HCT116 (cell line): ENCODE data around the gene TRPV2. TPM values are rescaled to one million over a fixed set of nuclear protein-coding genes. Genes with fewer than 3 reads are reported as not detected.

ENCODE experiments used
- ATAC-seq: fragments of 200-7000 bp; cut with Tn5 transposase; 2 replicates; pipeline ENCODE4 v1.9.1; 2020; ENCODE audit warnings: mild to moderate bottlenecking, moderate library complexity
- BruUV-seq: library from RNA; stranded (reverse); fragments of 400-500 nt; replicated peaks from 2 replicates; lab custom pipeline; 2021; lab: Mats Ljungman, UMichigan
- CTCF ChIA-PET: fragments of 300-600 bp; sonication (Branson Sonifier 250); formaldehyde crosslinking; loops from one replicate; lab custom pipeline; 2021; ENCODE audit warnings: antibody characterized with exemption; lab: Charles Lee
- POLR2A ChIA-PET: fragments of 300-600, 350-600 bp; sonication (Branson Sonifier 250); formaldehyde crosslinking; loops from one replicate; lab custom pipeline; 2021; ENCODE audit warnings: antibody characterized with exemption; lab: Charles Lee
- RAD21 ChIA-PET, 2 experiments: fragments of 300-600 bp; sonication (Branson Sonifier 250); formaldehyde crosslinking; loops; one replicate each; lab custom pipeline; 2023; ENCODE audit warnings: low total read pairs in 2 of 2; ENCODE audit not compliant: uncharacterized antibody in 2 of 2, unreplicated experiment in 2 of 2, low non-redundant PET in 1 of 2; lab: Charles Lee
- DNase-seq: peaks from one replicate; pipeline ENCODE4 v3.0.0-alpha.2; 2010; ENCODE audit warnings: low read depth, low spot score
- H2AFZ ChIP-seq: fragments of 200-600 bp; shearing (Covaris generic), sonication (generic); 2 replicates; pipeline ENCODE4 v1.6.1; 2017; ENCODE audit warnings: low read depth, mixed run types, mixed read lengths, antibody characterized with exemption, low read length; ENCODE audit not compliant: poor library complexity, severe bottlenecking
- H3K27ac ChIP-seq: 2 replicates; pipeline ENCODE4 v1.5.1; 2012; ENCODE audit warnings: low read depth, low read length
- H3K27me3 ChIP-seq: fragments of 200-600 bp; sonication (generic); 2 replicates; pipeline ENCODE4 v1.6.1; 2016; ENCODE audit warnings: mixed run types, low read length, mixed read lengths; ENCODE audit not compliant: insufficient read depth
- H3K36me3 ChIP-seq, 2 experiments: fragments of 200-500 bp in 1 of 2; fragments of 200-600 bp in 1 of 2; sonication (Bioruptor generic) in 1 of 2; sonication (generic) in 1 of 2; 2 replicates each; pipeline versions ENCODE4 v1.5.1 to v1.6.1; 2014 to 2016; ENCODE audit warnings: low read length in 2 of 2, inconsistent platforms in 1 of 2, mixed read lengths in 1 of 2, mixed run types in 1 of 2; ENCODE audit not compliant: insufficient read depth in 2 of 2, control insufficient read depth in 1 of 2
- H3K4me1 ChIP-seq, 2 experiments: fragments of 200-600 bp in 1 of 2; sonication (generic) in 1 of 2; 2 replicates each; pipeline versions ENCODE4 v1.5.1 to v1.6.1; 2012 to 2017; ENCODE audit warnings: low read length in 2 of 2, inconsistent platforms in 1 of 2, mild to moderate bottlenecking in 1 of 2, mixed read lengths in 1 of 2, mixed run types in 1 of 2, moderate library complexity in 1 of 2; ENCODE audit not compliant: insufficient read depth in 2 of 2, control insufficient read depth in 1 of 2
- H3K4me2 ChIP-seq: fragments of 200-600 bp; sonication (generic); 2 replicates; pipeline ENCODE4 v1.6.1; 2017; ENCODE audit warnings: mixed run types, low read length, mixed read lengths
- H3K4me3 ChIP-seq, 2 experiments: fragments of 200-600 bp in 1 of 2; sonication (generic) in 1 of 2; replicated peaks in 1 of 2; 2 replicates each; pipeline ENCODE4 v1.5.1; 2011 to 2016; ENCODE audit warnings: low read length in 2 of 2, control low read depth in 1 of 2, low read depth in 1 of 2, mild to moderate bottlenecking in 1 of 2, mixed read lengths in 1 of 2, mixed run types in 1 of 2
- H3K79me2 ChIP-seq: fragments of 200-600 bp; sonication (generic); 2 replicates; pipeline ENCODE4 v1.6.1; 2017; ENCODE audit warnings: mild to moderate bottlenecking, mixed run types, low read length, moderate library complexity, mixed read lengths; ENCODE audit not compliant: insufficient read depth
- H3K9ac ChIP-seq: fragments of 200-600 bp; sonication (generic); 2 replicates; pipeline ENCODE4 v1.6.1; 2016; ENCODE audit warnings: low read length, mixed read lengths
- H3K9me2 ChIP-seq: fragments of 200-600 bp; sonication (generic), shearing (Covaris generic); 2 replicates; pipeline ENCODE4 v1.6.1; 2017; ENCODE audit warnings: mixed run types, mild to moderate bottlenecking, moderate library complexity; ENCODE audit not compliant: insufficient read depth
- H3K9me3 ChIP-seq, 2 experiments: fragments of 200-500 bp in 1 of 2; fragments of 200-600 bp in 1 of 2; sonication (Bioruptor generic) in 1 of 2; sonication (generic) in 1 of 2; 2 replicates each; pipeline ENCODE4 v1.6.1; 2014 to 2017; ENCODE audit warnings: low read length in 2 of 2, mixed read lengths in 2 of 2, inconsistent platforms in 1 of 2, low read depth in 1 of 2, mild to moderate bottlenecking in 1 of 2, mixed run types in 1 of 2, moderate library complexity in 1 of 2; ENCODE audit not compliant: control insufficient read depth in 1 of 2, insufficient read depth in 1 of 2
- H4K20me1 ChIP-seq: fragments of 200-600 bp; sonication (generic), shearing (Covaris generic); 2 replicates; pipeline ENCODE4 v1.6.1; 2017; ENCODE audit warnings: mixed run types, mild to moderate bottlenecking, moderate library complexity; ENCODE audit not compliant: insufficient read depth
- CBX3 ChIP-seq: IDR thresholded peaks from 2 replicates; pipeline ENCODE4 v1.6.1; 2012; ENCODE audit warnings: low read depth
- ELF1 ChIP-seq: IDR thresholded peaks from 2 replicates; pipeline ENCODE4 v1.6.1; 2012; ENCODE audit warnings: low read depth, borderline replicate concordance
- EZH2phosphoT487 ChIP-seq: fragments of 200-600 bp; IDR thresholded peaks from 2 replicates; pipeline ENCODE4 v1.6.1; 2018; ENCODE audit warnings: antibody characterized with exemption, borderline replicate concordance
- FOSL1 ChIP-seq: IDR thresholded peaks from 2 replicates; pipeline ENCODE4 v1.6.1; 2012; ENCODE audit warnings: low read depth
- JUND ChIP-seq: IDR thresholded peaks from 2 replicates; pipeline ENCODE4 v1.6.1; 2012
- POLR2A ChIP-seq: IDR thresholded peaks from 2 replicates; pipeline ENCODE4 v1.7.0; 2011; ENCODE audit warnings: borderline replicate concordance; ENCODE audit not compliant: insufficient read depth, insufficient read length; ENCODE audit errors: extremely low read depth
- POLR2AphosphoS5 ChIP-seq: IDR thresholded peaks from 2 replicates; pipeline ENCODE4 v1.6.1; 2011; ENCODE audit warnings: mild to moderate bottlenecking, low read depth, low read length, moderate library complexity
- SP1 ChIP-seq: IDR thresholded peaks from 2 replicates; pipeline ENCODE4 v1.6.1; 2012; ENCODE audit warnings: low read depth
- TCF7L2 ChIP-seq: IDR thresholded peaks from 2 replicates; pipeline ENCODE4 v1.7.0; 2011; ENCODE audit warnings: borderline replicate concordance, inconsistent platforms; ENCODE audit not compliant: insufficient read depth, insufficient read length; ENCODE audit errors: extremely low read depth
- YY1 ChIP-seq: IDR thresholded peaks from 2 replicates; pipeline ENCODE4 v1.6.1; 2011; ENCODE audit warnings: low read length, low read depth, moderate library complexity, mild to moderate bottlenecking; ENCODE audit not compliant: insufficient replicate concordance; ENCODE audit errors: extremely low read depth
- ZFX ChIP-seq: fragments of 450-650 bp; IDR thresholded peaks from 2 replicates; pipeline ENCODE4 v1.6.1; 2017
- intact Hi-C: fragments of 100-400 bp; cut with micrococcal nuclease; formaldehyde crosslinking; loops from 2 replicates; pipeline ENCODE4 v1.10.0; 2022
- total RNA-seq: library from RNA; stranded (reverse); gene quantifications from one replicate; pipeline ENCODE4 v1.2.1, GENCODE V29; 2021; ENCODE audit not compliant: unreplicated experiment
- TF ChIP-seq, protein P1 (sequence below): IDR thresholded peaks from 2 replicates; pipeline ENCODE4 v1.6.1; 2012; ENCODE audit warnings: low read depth
- TF ChIP-seq, protein P2 (sequence below), 3 experiments: fragments of 200-600 bp in 1 of 3; sonication (generic) in 1 of 3; IDR thresholded peaks in 2 of 3; conservative IDR thresholded peaks in 1 of 3; 2 replicates each; pipeline ENCODE4 v1.5.1; 2012 to 2017; ENCODE audit warnings: low read depth in 2 of 3, low read length in 2 of 3, antibody characterized with exemption in 1 of 3, borderline replicate concordance in 1 of 3, control low read depth in 1 of 3, mild to moderate bottlenecking in 1 of 3, mixed read lengths in 1 of 3, mixed run types in 1 of 3, moderate library complexity in 1 of 3; ENCODE audit not compliant: insufficient read depth in 1 of 3
- TF ChIP-seq, protein P3 (sequence below): IDR thresholded peaks from 2 replicates; pipeline ENCODE4 v1.6.1; 2012

TRPV2 gene
- total RNA-seq, 1 experiment from 2014 or later: 2.7 TPM

DNA sequence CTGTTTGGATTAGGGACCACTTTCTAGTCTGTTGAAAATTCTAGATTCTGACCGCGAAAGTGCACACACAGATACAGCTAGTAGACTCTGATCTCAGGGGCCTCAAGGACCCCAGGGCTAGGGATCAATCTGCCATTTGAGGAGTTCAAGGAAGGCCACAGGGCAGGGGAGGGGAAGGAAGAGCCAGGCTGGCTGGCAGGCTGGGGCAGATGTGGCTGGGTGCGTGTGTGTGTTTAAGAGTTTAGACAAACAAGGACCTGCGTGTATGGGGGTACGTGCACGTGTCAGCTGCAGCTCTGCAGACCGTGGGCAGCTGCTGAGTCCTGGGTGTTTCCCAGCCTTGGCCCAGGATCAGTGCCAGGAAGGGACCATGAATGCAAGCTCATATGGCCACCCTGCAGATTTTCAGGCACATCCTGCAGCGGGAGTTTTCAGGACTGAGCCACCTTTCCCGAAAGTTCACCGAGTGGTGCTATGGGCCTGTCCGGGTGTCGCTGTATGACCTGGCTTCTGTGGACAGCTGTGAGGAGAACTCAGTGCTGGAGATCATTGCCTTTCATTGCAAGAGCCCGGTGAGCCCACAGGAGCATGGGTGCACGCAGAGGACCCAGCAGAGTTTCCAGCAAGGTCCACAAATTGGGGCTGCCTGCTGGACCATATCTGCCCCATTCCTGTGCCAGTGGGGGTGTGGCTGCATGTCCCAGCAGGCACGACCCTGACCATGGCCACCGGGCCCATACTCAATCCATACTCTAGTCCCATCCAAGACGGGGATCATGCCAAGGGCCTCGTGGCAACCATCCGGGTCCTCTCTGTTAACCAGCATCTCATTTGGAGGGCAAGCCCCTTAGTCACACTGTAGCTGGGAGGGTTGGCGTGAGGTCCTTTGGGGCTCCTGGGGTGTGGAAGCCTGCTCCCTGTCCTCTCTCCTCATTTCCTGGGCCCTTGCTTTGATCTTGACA is 10.6 kb downstream of the TRPV2 start:
- Histone ChIP-seq H3K79me2 (no peaks in the 10 kb centered on the region), H3K27me3 (no peaks in the 10 kb centered on the region), H3K4me1 (peaks cover 3 to 12% of the 10 kb centered on the region in 2 experiments), H3K9me2 (no peaks in the 10 kb centered on the region), H3K4me2 (no peak overlapping the region), H4K20me1 (no peaks in the 10 kb centered on the region), H3K4me3 (no peak overlapping the region), H3K9ac (no peak overlapping the region), H3K27ac (no peak overlapping the region), H3K36me3 (no peaks in the 10 kb centered on the region), H2AFZ (no peak overlapping the region), H3K9me3 (no peaks in the 10 kb centered on the region)
- ChIA-PET POLR2A (interaction anchor here (6.8 kb wide), 1 partner anchor 14 kb away, joined by 93 read pairs; no protein-coding TSS in a partner anchor), CTCF (interaction anchor here (1.3 to 2.3 kb wide), 2 partner anchors 11 to 95 kb away, joined by 4 to 16 read pairs; no protein-coding TSS in a partner anchor), RAD21 (no interaction called here)
- intact Hi-C loops: loop anchor here (5.0 kb wide), 1 partner anchor 39 kb away; no protein-coding TSS in a partner anchor
- no peak for TF ChIP-seq EZH2phosphoT487
- TF ChIP-seq POLR2AphosphoS5: no peak
- no peak for TF ChIP-seq SP1
- TF ChIP-seq TCF7L2: no peak
- TF ChIP-seq YY1: no peak
- no peak for TF ChIP-seq ELF1
- no peak for TF ChIP-seq ZFX
- TF ChIP-seq JUND: no peak
- TF ChIP-seq FOSL1: no peak
- no peak for TF ChIP-seq POLR2A
- TF ChIP-seq, protein P1, sequence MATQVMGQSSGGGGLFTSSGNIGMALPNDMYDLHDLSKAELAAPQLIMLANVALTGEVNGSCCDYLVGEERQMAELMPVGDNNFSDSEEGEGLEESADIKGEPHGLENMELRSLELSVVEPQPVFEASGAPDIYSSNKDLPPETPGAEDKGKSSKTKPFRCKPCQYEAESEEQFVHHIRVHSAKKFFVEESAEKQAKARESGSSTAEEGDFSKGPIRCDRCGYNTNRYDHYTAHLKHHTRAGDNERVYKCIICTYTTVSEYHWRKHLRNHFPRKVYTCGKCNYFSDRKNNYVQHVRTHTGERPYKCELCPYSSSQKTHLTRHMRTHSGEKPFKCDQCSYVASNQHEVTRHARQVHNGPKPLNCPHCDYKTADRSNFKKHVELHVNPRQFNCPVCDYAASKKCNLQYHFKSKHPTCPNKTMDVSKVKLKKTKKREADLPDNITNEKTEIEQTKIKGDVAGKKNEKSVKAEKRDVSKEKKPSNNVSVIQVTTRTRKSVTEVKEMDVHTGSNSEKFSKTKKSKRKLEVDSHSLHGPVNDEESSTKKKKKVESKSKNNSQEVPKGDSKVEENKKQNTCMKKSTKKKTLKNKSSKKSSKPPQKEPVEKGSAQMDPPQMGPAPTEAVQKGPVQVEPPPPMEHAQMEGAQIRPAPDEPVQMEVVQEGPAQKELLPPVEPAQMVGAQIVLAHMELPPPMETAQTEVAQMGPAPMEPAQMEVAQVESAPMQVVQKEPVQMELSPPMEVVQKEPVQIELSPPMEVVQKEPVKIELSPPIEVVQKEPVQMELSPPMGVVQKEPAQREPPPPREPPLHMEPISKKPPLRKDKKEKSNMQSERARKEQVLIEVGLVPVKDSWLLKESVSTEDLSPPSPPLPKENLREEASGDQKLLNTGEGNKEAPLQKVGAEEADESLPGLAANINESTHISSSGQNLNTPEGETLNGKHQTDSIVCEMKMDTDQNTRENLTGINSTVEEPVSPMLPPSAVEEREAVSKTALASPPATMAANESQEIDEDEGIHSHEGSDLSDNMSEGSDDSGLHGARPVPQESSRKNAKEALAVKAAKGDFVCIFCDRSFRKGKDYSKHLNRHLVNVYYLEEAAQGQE: no peak
- TF ChIP-seq, protein P2, sequence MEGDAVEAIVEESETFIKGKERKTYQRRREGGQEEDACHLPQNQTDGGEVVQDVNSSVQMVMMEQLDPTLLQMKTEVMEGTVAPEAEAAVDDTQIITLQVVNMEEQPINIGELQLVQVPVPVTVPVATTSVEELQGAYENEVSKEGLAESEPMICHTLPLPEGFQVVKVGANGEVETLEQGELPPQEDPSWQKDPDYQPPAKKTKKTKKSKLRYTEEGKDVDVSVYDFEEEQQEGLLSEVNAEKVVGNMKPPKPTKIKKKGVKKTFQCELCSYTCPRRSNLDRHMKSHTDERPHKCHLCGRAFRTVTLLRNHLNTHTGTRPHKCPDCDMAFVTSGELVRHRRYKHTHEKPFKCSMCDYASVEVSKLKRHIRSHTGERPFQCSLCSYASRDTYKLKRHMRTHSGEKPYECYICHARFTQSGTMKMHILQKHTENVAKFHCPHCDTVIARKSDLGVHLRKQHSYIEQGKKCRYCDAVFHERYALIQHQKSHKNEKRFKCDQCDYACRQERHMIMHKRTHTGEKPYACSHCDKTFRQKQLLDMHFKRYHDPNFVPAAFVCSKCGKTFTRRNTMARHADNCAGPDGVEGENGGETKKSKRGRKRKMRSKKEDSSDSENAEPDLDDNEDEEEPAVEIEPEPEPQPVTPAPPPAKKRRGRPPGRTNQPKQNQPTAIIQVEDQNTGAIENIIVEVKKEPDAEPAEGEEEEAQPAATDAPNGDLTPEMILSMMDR (IDR thresholded peaks at IDR 0.05 in 2 of 3, conservative IDR thresholded peaks at IDR 0.05 in 1 of 3; ENCODE audit: borderline replicate concordance in 1 of 3, insufficient read depth in 1 of 3, low read depth in 2 of 3, low read length in 2 of 3): no peak
- TF ChIP-seq CBX3: no peak
- TF ChIP-seq, protein P3, sequence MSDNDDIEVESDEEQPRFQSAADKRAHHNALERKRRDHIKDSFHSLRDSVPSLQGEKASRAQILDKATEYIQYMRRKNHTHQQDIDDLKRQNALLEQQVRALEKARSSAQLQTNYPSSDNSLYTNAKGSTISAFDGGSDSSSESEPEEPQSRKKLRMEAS: no peak
- no peak for ATAC-seq
- no peak for DNase-seq
- BruUV-seq: no TSS peak
